Left lung (tissue), 10 donors: ENCODE measurements around the gene TMEM117. TPM values are rescaled to one million over a fixed set of nuclear protein-coding genes. Genes with fewer than 3 reads are reported as not detected.

Experiments used
- ATAC-seq: fragments of 200-7000 bp; cut with Tn5 transposase; one replicate; pipeline ENCODE4 v1.9.1; 2020; ENCODE audit warnings: moderate library complexity
- DNase-seq, 4 donors: peaks; one replicate each; pipeline ENCODE4 v3.0.0-alpha.2; 2013 to 2020
- H3K27ac ChIP-seq, 2 donors: fragments of 200-600 bp; sonication (generic) in 1 of 2; one replicate each; pipeline versions ENCODE4 v1.5.0 to v1.8.0; 2020 to 2021
- H3K27me3 ChIP-seq, 2 donors: fragments of 200-600 bp; sonication (generic) in 1 of 2; one replicate each; pipeline versions ENCODE4 v1.5.0 to v1.8.0; 2020 to 2021
- H3K36me3 ChIP-seq, 2 donors: fragments of 200-600 bp; sonication (generic) in 1 of 2; one replicate each; pipeline versions ENCODE4 v1.5.0 to v1.8.0; 2020 to 2021
- H3K4me1 ChIP-seq, 2 donors: fragments of 200-600 bp; one replicate each; pipeline ENCODE4 v1.8.0; 2021
- H3K4me3 ChIP-seq, 2 donors: fragments of 200-600 bp; sonication (generic) in 1 of 2; one replicate each; pipeline versions ENCODE4 v1.5.0 to v1.8.0; 2020 to 2021; ENCODE audit warnings: mild to moderate bottlenecking in 1 of 2
- H3K9me3 ChIP-seq, 2 donors: fragments of 200-600 bp; sonication (generic) in 1 of 2; one replicate each; pipeline versions ENCODE4 v1.5.0 to v1.8.0; 2020 to 2021
- intact Hi-C, 2 donors: fragments of 100-400 bp; cut with DNase I; formaldehyde crosslinking; loops; one replicate each; pipeline versions ENCODE4 v1.11.2 to v1.14.2; 2022
- polyA plus RNA-seq, 6 donors: library from polyadenylated mRNA; unstranded; fragments of 120-200 nt; gene quantifications; one replicate each; pipeline ENCODE4 v1.2.1, GENCODE V29; 2013; ENCODE audit not compliant: insufficient read length in 6 of 6
- total RNA-seq, 2 donors: library from RNA; stranded (reverse); fragmentation: NEBNext Ultra II Directional; extraction: Animal tissue kit (Norgen Biotek cat#: 25700); gene quantifications; one replicate each; pipeline ENCODE4 v1.2.1, GENCODE V29; 2021
- TF ChIP-seq, protein P1 (sequence below), 2 donors: fragments of 200-600 bp; sonication (generic) in 1 of 2; IDR thresholded peaks; one replicate each; pipeline versions ENCODE4 v1.5.0 to v1.8.0; 2021; ENCODE audit warnings: antibody characterized with exemption in 2 of 2
- donor health status: DM: no; HTN: yes; CAD: no.
- donor health status: DM: no; HTN: no; CAD: no.

TMEM117 gene
- total and polyA plus RNA-seq, 8 donors = 3.9 to 7.9 (median 6.7) TPM

DNA sequence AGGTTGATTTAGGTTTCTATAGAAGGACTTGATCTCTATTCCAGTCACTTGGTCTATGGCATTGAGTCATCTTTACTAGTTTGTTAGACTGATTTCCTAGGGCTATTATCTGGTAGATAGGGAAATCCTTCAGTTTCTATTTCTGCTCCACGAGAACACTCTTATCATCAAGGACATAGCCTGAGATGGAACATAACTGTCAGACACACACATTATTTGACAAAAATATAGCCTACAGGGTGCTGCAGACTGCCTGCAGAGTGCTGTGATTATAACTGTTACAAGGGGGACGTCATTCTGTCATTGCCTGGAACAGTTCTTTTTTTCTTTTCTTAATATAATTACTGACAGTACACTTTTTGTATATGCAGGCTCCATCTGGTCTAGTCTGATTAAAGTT lies 82.0 kb downstream of the TMEM117 start:
- intact Hi-C loops = no loop called here
- TF ChIP-seq, protein P1, sequence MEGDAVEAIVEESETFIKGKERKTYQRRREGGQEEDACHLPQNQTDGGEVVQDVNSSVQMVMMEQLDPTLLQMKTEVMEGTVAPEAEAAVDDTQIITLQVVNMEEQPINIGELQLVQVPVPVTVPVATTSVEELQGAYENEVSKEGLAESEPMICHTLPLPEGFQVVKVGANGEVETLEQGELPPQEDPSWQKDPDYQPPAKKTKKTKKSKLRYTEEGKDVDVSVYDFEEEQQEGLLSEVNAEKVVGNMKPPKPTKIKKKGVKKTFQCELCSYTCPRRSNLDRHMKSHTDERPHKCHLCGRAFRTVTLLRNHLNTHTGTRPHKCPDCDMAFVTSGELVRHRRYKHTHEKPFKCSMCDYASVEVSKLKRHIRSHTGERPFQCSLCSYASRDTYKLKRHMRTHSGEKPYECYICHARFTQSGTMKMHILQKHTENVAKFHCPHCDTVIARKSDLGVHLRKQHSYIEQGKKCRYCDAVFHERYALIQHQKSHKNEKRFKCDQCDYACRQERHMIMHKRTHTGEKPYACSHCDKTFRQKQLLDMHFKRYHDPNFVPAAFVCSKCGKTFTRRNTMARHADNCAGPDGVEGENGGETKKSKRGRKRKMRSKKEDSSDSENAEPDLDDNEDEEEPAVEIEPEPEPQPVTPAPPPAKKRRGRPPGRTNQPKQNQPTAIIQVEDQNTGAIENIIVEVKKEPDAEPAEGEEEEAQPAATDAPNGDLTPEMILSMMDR (IDR thresholded peaks at IDR 0.05) = no peak
- Histone ChIP-seq H3K27me3 (no peaks in the 10 kb centered on the region), H3K36me3 (no peaks in the 10 kb centered on the region), H3K27ac (no peak overlapping the region), H3K9me3 (no peaks in the 10 kb centered on the region), H3K4me3 (no peak overlapping the region), H3K4me1 (no peaks in the 10 kb centered on the region)
- no peak for ATAC-seq
- no peak for DNase-seq

DNA sequence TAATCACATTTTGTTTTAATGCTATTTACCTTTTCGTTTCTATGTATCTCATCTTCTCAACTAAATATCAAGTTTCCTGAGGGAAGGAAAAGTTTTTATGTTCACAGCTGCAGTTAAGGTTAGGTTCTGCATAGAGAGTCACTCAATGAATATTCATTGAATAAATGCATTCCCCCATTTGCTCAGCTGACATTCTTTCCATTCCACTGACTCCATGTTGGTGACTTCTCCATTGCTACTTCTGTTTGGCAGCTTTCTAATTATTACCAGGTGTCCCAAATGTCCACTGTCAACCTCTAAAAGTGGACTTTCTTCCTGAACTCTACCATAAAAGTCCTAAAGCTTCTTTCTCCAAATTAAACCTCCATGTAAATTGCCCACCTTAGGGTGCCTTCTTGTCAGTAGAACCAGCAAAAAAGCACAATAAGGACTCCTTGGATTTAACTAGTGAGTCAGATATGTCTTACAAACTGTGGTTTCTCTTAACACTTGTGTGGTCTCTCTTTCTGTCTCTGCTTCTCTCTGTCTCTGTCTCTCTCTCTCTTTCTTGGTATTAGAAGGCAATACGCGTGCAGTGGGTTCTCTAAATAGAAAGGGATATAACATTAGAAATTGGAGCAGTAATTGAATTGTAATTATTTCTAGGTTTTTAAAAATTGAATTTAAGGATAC lies 85.9 kb downstream of the TMEM117 start:
- intact Hi-C loops = no loop called here
- DNase-seq (no peak), ATAC-seq (no peak)
- no peak overlapping the region for H3K27ac ChIP-seq
- H3K36me3 ChIP-seq = no peaks in the 10 kb centered on the region
- H3K27me3 ChIP-seq = no peaks in the 10 kb centered on the region
- TF ChIP-seq, protein P1 (IDR thresholded peaks at IDR 0.05) = no peak
- no peaks in the 10 kb centered on the region for H3K4me1 ChIP-seq
- no peaks in the 10 kb centered on the region for H3K9me3 ChIP-seq
- H3K4me3 ChIP-seq = no peak overlapping the region

DNA sequence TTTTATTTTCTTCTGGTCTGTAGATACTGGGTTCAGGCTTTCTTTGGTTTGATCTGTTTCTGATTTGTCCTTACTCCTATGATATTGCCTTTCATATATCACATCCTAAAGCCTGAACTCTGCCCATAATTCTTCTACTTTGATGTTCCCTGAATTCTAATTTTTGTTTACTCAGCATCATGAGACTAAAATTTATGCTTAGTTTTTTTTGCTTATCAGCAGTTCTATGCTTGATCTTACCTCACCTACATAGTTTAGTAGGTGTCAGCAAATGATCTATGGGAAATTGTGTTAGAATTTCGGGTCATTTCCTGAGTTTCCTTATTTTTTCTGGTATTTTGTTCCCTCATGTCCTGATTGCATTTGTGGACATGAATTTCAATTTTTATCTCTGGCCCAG lies 94.2 kb downstream of the TMEM117 start:
- DNase-seq (no peak), ATAC-seq (no peak)
- Histone ChIP-seq H3K36me3 (no peaks in the 10 kb centered on the region), H3K27me3 (no peaks in the 10 kb centered on the region), H3K27ac (no peak overlapping the region), H3K9me3 (peaks cover 0 to 31% of the 10 kb centered on the region in 2 donors), H3K4me1 (no peaks in the 10 kb centered on the region), H3K4me3 (no peak overlapping the region)
- TF ChIP-seq, protein P1 (IDR thresholded peaks at IDR 0.05) = no peak
- intact Hi-C loops = no loop called here

DNA sequence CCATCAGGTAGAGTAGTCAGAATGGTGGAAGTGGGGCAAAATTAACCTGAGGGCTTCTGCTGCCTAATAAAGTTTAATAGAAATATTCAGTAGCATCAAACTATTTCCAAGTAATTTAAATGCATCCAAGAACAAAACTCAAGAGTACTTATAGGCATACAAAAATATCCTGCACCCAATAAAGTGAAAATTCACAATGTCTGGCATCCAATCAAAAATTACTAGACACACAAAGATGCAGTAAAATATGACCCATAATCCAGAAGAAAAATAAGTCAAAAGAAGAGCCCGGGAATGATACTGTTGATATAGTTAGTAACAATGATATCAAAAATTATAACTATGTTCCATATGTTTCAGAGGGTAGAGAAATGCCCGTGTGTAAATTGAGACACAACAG lies 95.3 kb downstream of the TMEM117 start:
- TF ChIP-seq, protein P1 (IDR thresholded peaks at IDR 0.05) = no peak
- no peak for DNase-seq
- Histone ChIP-seq H3K9me3 (peaks cover 0 to 31% of the 10 kb centered on the region in 2 donors), H3K27me3 (no peaks in the 10 kb centered on the region), H3K4me3 (no peak overlapping the region), H3K27ac (no peak overlapping the region), H3K36me3 (no peaks in the 10 kb centered on the region), H3K4me1 (no peaks in the 10 kb centered on the region)
- intact Hi-C loops = no loop called here
- ATAC-seq = no peak

DNA sequence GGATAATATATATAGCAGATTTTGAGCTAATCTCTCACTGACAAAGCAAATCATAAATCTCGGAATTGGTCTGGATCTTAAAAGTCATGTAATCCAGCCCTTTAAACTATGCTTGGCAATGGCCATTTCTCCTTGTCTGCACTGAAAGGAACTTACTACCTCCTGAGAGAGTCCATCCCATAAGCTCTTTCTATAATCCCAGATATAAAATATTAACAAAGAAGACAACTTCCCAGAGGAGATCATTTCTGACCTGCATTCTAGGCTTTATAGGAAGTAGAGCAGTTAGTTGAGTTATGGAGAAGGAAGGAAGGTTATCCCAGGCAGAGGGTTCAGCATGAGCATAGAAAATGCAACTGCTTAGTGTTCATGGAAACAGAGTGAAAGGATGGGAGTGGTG lies 99.7 kb downstream of the TMEM117 start:
- Histone ChIP-seq H3K27me3 (no peaks in the 10 kb centered on the region), H3K36me3 (no peaks in the 10 kb centered on the region), H3K27ac (no peak overlapping the region), H3K9me3 (peaks cover 0 to 26% of the 10 kb centered on the region in 2 donors), H3K4me3 (no peak overlapping the region), H3K4me1 (no peaks in the 10 kb centered on the region)
- DNase-seq = no peak
- no peak for ATAC-seq
- TF ChIP-seq, protein P1 (IDR thresholded peaks at IDR 0.05) = no peak
- intact Hi-C loops = no loop called here
